Activated T-helper 9 cell treated with anti-CD3 and anti-CD28 coated beads, Interleukin-2, amount 50 U/mL, for 16 hours (primary cell): Measurements from ENCODE around the gene KRT82.
"Not testable (repeated sequence)": the region's sequence is repeated elsewhere in the genome, so short reads cannot be mapped to it uniquely, and the experiment has no call there.

Experiments
- DNase-seq: peaks from one replicate; pipeline ENCODE4 v3.0.0-alpha.2; 2020; ENCODE audit warnings: low read depth

The KRT82 gene

DNA sequence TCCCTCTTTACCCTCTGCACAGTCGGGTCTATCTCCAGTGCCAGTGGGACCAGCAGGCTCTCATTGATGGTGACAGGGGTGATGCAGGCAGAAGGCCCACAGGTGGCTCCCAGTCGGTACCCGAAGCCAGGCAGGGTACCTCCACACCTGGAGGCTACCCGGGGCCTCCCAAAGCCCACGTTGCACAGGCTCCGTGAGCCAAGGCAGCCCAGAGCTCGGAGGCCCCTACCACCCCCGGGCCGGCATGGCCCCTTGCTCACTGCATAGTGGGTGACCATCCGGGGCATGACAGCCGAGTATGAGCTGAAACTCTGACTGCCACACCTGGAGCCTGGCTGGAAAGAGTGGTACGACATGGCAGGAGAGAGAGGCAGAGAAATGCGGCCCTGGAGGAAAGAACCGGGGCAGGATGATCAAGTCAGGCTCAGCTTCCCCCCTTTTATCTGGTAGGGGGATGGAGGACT lies at the start of gene KRT82:
TSS of gene KRT82 (minus strand) at position 414 of the 464 bp plus-strand sequence. CDS start at position 356, 58 bp downstream.
- DNase-seq, result no peak

DNA sequence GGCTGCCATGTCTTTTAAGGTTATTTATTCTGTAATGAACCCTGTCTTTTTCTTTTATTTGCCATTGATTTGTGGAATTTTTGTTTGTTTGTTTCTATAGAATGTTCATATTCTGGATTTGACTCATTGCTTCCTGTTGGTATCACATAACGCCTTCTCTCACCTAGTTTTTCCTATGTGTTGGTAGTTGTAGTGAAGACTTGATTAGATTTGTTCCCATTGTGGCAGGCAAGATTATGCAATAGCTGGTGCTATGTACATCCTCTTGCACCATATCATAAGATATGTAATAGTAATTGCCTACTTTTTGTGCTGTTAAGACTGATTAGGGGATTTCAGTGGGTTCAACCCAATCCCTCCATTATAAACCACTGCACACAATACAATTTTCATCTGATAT lies 49.7 kb upstream of the KRT82 start:
- DNase-seq, result no peak

DNA sequence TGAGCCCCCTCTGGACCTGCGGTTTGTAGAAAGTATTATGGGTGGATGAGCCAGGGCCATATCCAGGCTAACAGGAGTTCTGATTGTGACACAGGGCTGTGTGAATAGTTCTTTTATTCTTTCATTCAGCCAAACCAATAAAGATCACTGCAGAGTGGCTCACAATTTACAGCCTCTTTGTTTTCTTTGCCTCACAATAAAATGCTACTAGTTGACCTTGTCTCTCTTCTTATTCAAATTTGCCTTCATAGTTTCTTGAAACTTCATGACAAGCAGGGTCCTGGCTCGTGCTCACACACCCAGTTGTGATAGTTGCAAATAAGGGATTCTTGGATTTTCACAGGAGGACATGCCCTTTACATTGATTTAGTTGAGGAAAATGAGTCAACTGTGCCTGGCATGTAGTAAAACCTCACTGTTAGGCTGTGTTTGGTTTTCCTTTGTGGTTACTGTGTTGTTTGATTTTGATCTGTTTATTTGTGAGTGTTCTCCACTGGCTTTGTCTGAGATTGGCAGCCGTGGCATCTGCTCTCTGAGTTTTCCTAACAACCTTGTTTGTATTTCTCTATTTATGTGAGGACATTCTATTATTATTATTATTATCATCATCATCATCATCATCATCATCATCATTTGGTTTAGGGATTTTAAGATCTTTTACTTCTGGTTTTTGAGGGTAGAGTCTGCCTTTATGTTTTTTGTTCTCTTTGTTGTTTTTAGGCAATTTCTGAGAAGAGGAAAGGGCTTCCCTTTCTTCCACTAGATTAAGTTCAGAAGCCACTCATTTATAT lies 48.5 kb upstream of the KRT82 start:
- no peak for DNase-seq

DNA sequence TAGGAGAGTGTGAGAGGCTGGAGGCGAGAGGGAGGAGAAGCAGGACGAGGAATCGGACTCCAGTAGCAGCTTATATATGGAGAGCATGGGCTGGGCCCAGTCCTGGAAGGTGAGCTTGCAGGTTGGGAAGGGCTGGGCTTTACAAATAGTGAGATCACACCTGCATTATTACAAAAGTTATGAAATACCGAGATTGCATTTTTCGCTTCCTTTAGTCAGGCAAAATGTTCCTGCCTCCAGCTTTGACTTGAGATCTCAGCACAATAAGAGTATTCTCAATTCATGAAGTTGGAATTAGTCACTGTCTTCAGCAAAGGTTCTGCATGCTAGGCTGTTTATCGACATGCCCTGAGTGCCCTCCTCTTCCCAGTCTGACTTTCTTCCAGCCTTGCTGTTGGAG lies 46.0 kb upstream of the KRT82 start, which contains the start of gene KRT6B:
TSS of gene KRT6B (minus strand) at position 46 of the 400 bp plus-strand sequence. CDS start 68 bp downstream, outside the sequence.
- no peak for DNase-seq

DNA sequence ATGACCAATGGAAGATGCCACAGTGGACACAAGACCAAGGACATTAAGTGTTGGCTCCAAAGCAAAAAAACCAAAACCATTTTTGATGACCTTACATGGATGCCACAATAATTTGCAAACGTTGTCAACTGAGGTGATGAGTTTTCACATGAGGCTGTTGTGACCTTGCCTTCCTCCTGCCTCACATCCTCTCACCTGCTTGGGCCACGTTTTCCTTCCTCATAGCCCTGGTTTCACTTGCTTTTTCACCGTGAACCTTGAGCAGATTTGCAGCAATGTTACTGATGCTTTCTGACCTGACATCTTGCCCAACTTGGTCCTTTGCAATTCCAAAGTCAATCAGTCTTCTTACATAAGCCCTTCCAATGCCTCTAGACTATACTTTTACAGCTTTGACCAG lies 42.1 kb upstream of the KRT82 start:
- no peak for DNase-seq

DNA sequence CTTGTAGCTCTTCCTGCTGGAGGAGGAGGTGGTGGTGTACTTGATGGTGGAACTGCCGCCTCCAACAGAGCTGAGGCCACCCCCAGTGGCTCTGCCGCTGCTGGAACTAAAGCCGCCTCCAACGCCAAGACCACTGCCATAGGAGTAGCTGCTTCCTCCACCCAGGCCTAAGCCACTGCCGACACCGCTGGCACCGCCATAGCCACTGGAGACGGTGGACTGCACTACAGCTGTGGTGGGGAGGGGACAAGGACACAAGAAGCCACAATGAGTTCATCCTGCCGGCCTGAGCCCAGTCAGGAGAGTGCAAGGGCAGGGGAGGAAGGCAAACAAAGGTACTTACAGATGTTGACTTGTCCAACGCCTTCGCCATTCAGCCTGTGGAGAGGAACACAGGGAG lies 41.1 kb upstream of the KRT82 start:
- DNase-seq, result not testable (repeated sequence)

DNA sequence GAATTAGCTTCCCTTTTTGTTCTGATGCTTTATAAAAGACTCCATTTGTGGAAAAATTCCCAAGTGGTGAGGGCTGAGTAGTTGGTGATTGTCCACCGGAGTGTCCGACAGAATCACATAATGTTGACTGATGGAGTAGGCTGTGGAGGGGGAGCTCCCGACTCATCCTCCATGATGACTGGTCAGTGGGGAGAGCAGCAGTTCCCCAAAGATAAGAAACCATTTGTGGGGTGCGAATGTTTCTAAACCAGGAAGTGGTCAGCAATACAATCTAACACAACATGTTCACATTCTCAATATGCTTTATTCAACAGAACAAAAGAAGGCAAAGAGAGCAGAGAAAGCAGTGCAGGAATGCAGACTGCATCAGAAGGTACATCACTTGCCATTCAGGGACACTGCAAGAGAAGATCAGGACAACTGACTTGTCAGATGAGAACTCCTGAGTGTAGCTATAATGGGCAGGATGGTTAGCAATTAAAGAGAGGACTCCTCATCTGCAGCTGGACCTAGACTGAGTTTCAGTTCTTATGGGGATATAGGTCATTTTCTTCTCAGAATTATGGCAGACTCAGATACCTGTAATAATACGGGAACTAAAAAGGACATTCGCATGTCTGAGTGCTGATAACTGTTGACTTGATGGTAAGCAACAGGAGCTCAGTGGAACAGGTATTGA lies 40.4 kb upstream of the KRT82 start:
- DNase-seq, result no peak

DNA sequence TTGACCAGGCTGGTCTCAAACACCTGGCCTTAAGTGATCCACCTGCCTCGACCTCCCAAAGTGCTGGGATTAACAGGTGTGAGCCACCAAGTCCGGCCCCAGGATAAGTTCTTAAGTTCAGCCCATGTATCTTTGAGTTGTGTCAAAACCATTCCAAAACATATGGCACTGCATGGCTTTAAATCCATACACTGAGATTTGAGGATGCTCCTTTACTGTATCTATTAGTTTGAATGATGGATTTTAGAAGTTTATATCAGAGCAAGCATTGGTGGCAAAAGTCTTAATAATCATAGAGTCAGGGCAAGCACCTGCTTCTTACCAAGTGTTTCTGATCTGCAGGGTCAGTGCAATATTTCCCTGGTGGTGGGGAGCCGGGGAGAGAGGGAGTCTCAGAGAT lies 39.7 kb upstream of the KRT82 start:
- no peak for DNase-seq

DNA sequence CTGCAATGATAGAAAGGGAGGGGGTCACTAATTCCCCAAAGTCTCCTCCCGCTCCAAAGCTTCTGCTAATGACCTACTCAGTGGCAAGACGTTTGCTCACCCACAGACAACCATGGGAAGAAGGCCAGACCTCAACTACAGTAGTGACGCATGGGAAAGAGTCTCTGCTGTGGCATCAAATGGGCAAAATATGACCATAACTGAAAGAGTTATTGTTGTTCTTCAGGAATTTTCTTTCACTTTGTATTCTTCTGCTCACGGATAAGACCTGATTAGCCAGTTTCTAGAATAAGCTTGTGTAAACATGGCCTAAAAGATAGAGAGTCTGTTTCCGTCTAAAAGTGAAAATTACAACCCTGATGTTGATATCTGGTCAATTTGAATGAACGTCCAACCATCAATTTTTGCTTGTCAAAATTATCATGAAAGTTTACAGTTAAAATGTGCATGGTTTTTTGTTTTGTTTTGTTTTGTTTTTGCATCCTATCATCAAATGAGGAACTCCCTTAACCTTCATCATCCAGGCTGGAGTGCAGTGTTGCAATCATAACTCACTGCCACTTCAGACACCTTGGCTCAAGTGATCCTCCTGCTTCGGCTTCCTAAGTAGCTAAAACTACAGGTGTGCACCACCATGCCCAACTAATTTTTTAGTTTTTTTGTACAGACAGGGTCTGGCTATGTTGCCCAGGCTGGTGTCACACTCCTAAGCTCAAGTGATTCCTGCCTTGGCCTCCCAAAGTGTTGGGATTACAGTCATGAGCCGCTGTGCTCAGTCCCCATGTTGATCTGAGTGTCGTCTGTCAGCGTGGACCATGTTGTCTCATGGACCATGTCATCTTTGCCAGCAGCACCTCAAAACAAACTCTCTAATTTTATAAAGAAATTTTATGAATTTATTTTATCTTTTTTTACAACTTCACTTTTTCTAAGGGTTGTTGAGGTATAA lies 38.8 kb upstream of the KRT82 start:
- DNase-seq, result no peak

DNA sequence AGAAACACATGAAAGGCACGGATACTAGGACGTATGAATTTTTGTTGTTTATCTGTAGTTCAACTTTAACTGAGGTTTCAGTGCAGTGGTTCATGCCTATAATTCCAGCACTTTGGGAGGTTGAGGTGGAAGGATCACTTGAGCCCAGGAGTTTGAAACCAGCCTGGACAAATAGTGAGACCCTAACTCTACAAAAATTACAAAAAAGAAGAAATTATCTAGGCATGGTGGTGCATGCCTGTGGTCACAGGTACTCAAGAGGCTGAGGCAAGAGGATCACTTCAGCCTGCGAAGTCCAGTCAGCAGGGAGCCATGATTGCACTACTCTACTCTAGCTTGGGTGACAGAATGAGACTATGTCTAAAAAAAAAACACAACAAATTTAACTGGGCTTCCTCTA lies 37.8 kb upstream of the KRT82 start:
- DNase-seq, result no peak

DNA sequence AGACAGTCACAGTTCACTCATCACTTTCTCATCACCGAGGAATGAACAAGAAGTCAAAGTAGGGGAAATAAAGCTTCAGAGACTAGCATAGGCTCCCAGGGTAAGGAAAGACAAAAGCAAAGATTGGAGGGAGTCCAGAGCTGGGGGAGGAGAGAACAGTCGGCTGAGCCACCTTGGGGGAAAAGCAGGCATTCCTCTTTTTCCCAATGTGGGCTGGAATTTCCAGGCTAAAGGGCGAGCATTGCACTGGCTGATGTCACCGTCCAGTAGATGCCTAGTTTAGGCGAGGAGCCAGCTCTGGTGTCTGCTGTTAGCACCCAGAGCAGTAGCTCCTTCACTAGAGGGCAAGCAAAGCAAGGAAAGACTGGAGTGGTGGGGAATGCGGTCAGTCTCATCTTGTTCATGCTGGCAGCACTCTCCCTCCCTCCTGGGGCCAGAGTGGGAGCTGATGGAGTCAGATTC lies 36.5 kb upstream of the KRT82 start:
- no peak for DNase-seq

DNA sequence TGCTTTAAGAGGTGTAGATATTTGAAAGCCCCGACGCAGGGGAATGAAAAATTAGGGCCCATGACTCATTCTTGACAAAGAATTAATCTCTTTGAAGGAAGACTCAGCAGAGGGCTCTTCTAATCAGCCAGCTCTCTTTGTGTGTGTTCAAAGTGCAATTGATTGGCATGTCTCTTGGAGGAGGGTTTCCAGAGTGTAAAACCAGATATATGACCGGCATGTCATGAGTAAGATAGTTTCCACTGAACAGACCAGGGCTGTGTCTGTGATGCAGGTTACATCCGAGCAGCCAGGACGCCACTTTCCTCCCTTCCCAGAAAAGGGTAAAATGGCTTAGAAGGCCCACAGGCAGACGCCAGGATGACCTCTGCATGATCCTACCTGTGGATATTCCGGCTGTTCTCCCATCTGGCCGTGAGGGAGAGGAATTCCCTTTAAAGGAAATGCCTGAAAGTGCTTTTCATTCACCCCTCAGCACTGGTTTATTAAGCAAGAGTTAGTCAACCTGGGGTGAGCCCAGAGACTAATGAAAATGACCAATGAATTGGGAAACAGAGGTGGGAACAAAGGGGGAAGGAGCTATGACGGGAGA lies 35.3 kb upstream of the KRT82 start:
- no peak for DNase-seq

DNA sequence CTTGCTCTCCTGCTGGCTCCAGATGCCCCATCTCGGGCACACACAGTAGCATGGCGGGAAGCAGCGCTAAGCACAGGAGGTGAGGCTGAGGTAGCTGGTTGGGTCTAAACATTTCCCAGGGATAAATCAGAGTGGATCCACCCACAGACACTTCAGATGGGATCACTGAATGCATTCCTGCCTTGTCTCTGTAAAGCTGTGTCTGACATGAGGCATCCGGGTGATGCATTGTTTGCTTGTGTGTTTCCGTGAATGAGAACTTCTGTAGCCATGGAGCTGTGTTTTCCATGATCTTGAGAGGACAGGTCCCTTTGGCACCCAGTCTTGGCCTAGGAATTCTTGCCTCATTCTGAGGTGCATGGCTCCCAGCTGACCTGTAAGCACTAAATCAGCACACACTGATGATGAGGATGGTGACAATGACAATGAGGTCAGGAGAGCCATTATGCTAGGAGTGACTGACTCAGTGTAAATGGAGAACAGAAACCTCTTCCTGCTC lies 34.7 kb upstream of the KRT82 start:
- no peak for DNase-seq

DNA sequence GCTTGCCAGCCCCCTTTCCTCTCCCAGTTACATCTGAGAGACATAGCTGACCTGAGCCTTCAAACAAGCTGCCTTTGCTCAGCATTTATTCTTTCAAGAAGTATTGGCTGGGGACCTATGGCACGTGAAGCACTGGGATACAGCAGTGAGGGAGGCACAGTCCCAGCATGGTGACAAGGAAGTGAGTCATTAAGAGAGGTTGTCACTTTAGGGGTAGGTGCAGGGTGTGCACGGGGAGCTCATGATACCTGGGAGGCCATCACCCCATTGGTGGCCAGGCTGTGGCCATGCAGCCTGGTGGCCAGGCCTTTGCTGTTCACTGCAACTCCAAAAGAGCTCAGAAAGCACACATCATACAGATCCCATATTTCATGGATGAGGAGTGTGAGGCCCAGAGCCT lies 33.7 kb upstream of the KRT82 start:
- no peak for DNase-seq

DNA sequence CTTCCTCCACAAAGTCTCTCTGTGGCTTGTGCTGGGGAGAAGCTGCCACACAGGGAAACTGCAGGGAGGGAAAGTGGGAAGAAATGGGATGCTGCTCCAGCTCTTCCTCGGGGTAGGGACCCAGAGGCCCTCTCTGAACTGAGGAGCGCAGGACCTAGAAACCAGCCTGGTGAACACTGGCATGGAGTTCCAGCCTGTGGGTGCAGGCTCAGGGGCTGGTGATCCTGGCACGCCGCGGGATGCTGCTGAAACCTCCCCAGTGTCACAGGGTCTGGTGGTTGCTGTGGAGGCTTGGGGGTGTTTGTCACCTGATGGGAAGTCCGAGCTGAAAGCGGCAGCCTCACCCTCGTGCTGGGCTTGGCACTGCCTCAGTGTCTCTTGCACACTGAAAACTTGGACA lies 33.3 kb upstream of the KRT82 start:
- no peak for DNase-seq

DNA sequence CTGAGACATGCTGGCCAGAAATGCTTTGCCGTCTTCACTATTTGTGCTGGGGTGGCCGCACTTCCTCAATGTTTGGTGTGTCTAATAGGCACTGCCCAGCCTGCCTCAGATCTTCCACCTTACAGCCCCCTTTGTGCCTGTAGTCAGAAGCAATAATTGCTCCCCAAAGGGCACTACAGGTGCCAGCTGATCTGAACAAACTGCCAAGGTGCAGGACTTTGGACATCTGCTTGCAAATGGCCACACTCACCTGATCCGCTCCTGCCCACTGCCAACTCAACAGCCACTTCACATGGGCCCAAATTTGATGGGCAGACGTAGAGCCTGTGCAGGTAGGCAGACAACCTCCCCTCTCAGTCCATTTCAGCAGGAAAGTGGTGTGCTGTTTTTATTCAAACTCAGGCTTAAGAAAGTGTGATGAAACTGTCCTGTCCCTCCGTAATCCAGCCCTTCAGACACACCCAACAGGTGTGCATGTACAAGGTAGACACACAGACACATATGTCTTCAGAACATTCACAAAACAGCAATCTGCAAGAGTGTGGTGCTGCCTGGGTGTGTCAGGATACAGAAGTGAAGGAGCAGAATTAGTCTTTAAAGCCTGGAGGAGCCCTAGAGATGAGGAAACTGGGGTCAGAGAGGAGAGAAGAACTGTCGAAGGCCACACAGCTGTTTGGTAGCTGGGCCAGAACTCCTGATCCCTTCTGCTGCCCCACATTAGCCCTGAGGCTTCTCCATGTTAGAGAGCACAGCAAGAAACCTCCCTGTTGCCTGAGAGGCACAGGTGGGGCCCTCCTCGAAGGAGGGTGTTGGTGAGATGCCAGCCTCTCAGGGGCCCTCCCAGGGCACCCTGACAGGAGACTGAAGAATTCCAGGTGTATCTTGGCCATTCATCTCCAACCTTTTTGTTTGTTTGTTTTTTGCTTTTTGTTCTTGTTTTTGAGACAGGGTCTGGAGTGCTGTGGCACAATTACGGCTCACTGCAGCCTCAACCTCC lies 32.5 kb upstream of the KRT82 start:
- no peak for DNase-seq

DNA sequence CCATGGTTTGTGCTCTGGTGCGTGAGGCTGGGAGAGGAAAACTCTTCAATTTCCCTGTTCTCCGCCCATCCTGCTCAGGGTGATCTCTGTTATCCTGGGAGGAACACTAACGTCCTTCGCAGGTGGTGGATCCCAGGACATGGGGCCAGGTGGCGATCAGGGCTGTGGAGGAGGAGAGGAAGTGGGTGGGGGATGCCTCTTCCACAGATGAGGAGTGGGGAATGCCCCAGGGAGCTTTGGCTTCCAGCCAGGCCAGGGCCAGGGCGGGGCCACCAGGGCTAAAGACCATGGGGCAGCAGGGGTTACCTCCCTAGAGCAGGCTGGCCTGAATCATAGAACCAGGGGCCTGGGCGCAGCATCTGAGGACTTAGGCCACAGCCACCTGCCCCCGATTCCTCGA lies 31.4 kb upstream of the KRT82 start:
- no peak for DNase-seq

DNA sequence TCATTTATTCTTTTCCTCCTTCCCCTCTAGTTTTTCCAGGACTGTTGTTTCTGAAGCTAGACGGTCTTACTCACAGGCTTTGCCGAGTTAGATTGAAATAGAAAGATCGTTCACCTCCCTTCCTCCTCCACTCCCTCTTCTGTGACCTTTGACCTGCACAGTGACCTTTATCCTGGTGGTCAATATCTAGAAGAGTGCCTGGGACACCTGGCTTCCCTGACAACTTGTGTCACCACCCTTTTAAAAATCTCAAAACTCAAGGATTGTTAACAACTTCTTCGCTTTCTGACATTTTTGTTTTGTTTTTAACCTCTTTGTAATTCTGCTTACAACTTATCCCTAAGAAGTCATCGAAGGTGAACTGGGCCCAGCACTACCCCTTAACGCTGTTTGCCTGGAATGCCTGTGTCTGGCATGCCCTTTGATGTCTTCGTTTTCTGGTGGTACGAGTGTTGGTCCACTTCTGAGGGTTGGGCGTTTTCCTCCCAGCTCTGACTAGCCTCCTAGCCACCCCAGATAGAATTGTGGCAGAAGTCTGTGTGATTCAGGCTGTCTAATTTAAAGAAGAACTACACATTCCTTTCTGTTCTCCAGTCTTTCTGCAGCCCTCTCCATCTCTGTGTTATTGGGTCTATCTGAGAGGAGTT lies 30.8 kb upstream of the KRT82 start:
- no peak for DNase-seq

DNA sequence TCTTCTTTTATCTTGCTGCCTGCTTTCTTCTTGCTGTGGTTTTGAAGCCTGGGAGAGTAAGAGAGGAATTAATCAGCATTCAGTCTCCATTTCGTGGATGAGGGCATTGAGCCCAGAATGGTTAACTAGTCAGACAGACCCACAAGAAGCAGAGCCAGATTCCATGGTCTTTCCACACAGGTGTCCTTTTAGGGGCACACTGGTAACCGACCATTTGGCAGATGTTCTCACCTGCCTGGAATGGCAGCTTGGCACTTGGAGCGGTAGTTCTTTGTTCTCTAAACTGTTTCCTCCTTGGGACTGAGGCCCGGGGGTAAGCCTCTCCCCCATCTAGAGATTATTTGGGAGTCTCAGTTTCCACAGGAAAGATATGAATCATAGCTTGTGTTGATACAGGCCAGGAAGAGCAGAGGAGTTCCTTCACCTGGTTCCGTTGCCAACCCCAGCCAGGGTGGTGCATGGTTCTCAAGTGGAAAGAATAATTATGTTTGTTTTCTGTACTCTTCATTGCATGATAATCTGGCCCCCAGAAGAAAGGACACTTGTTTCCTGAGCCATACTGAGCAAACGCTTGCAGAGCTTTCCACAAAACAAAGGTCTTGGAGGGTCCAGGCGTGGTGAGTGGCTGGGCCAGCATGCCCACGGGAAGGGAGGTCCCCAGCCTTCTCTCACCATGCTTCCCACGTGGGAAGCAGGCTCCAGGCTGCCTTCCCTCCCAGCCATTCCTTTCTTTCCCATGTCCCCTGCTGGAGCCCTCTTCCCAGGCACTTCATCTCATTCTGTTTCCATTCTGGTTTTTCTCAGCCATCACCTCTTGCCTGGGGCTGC lies 30.1 kb upstream of the KRT82 start:
- DNase-seq, result no peak
